Lower lobe of right lung (tissue), 2 donors: Measurements from ENCODE around the gene CREG1. TPM values are rescaled to one million over a fixed set of nuclear protein-coding genes. Genes with fewer than 3 reads are reported as not detected.
A peak's percentile ranks its signal among the peaks of the same experiment; 100 is the strongest.

Source experiments
- ATAC-seq, 2 donors: fragments of 200-7000 bp; cut with Tn5 transposase; one replicate each; pipeline ENCODE4 v1.9.1; 2020 to 2022; ENCODE audit warnings: mild to moderate bottlenecking in 2 of 2, moderate library complexity in 2 of 2
- DNase-seq: peaks from one replicate; pipeline ENCODE4 v3.0.0-alpha.2; 2020
- H3K27ac ChIP-seq: fragments of 200-600 bp; one replicate; pipeline ENCODE4 v1.8.0; 2022
- H3K27me3 ChIP-seq: fragments of 200-600 bp; one replicate; pipeline ENCODE4 v1.8.0; 2022; ENCODE audit warnings: low read depth
- H3K36me3 ChIP-seq: fragments of 200-600 bp; one replicate; pipeline ENCODE4 v1.8.0; 2022; ENCODE audit warnings: mild to moderate bottlenecking
- H3K4me1 ChIP-seq: fragments of 200-600 bp; one replicate; pipeline ENCODE4 v1.8.0; 2022
- H3K4me3 ChIP-seq: fragments of 200-600 bp; one replicate; pipeline ENCODE4 v1.8.0; 2022; ENCODE audit warnings: mild to moderate bottlenecking
- H3K9me3 ChIP-seq: fragments of 200-600 bp; one replicate; pipeline ENCODE4 v1.8.0; 2022
- CTCF ChIP-seq: fragments of 200-600 bp; IDR thresholded peaks from one replicate; pipeline ENCODE4 v1.8.0; 2022; ENCODE audit warnings: antibody characterized with exemption, mild to moderate bottlenecking
- intact Hi-C: fragments of 100-400 bp; cut with DNase I; formaldehyde crosslinking; loops from one replicate; pipeline ENCODE4 v1.11.0; 2022
- total RNA-seq: library from RNA; stranded (reverse); fragmentation: NEBNext Ultra II Directional; extraction: Animal tissue kit (Norgen Biotek cat#: 25700); gene quantifications from one replicate; pipeline ENCODE4 v1.2.1, GENCODE V29; 2021
- donor health status: DM: no; HTN: yes; CAD: no; lungs with severe emphysema.

CREG1 gene
- total RNA-seq, 1 donor from 2014 or later: 161 TPM

- Histone ChIP-seq H3K9me3 (no peaks in the 10 kb centered on the region), H3K36me3 (peaks cover 53% of the 10 kb centered on the region), H3K27ac (no peak overlapping the region), H3K4me1 (peaks cover 46% of the 10 kb centered on the region), H3K27me3 (no peaks in the 10 kb centered on the region), H3K4me3 (no peak overlapping the region)
- no peak for ATAC-seq
- intact Hi-C loops: no loop called here
- no peak for TF ChIP-seq CTCF
- no peak for DNase-seq
Observed at GRCh38 chr1:167544447-167545093, 9.0 kb downstream of the CREG1 start.

- ATAC-seq: no peak
- H3K4me3 ChIP-seq: no peak overlapping the region
- H3K27me3 ChIP-seq: no peaks in the 10 kb centered on the region
- no peak overlapping the region for H3K27ac ChIP-seq
- TF ChIP-seq CTCF: no peak
- intact Hi-C loops: no loop called here
- H3K9me3 ChIP-seq: no peaks in the 10 kb centered on the region
- H3K4me1 ChIP-seq: peaks cover 34% of the 10 kb centered on the region
- H3K36me3 ChIP-seq: peaks cover 53% of the 10 kb centered on the region
- DNase-seq: no peak
Observed at GRCh38 chr1:167543199-167543990, 10.2 kb downstream of the CREG1 start.

GRCh38 chr1:167542109-167543032 is 11.2 kb downstream of the CREG1 start:
- peaks cover 30% of the 10 kb centered on the region for H3K4me1 ChIP-seq
- TF ChIP-seq CTCF: no peak
- peaks cover 48% of the 10 kb centered on the region for H3K36me3 ChIP-seq
- H3K27me3 ChIP-seq: no peaks in the 10 kb centered on the region
- ATAC-seq (peak in 1 of 2 donors; percentile 50), DNase-seq (no peak)
- peak overlapping the region; percentile 18 for H3K27ac ChIP-seq
- no peaks in the 10 kb centered on the region for H3K9me3 ChIP-seq
- intact Hi-C loops: no loop called here
- no peak overlapping the region for H3K4me3 ChIP-seq

- Histone ChIP-seq H3K27me3 (no peaks in the 10 kb centered on the region), H3K4me1 (peaks cover 30% of the 10 kb centered on the region), H3K9me3 (no peaks in the 10 kb centered on the region), H3K27ac (no peak overlapping the region), H3K4me3 (no peak overlapping the region), H3K36me3 (peaks cover 40% of the 10 kb centered on the region)
- no peak for TF ChIP-seq CTCF
- intact Hi-C loops: no loop called here
- DNase-seq: no peak
- peak in 1 of 2 donors; percentile 52 for ATAC-seq
Observed at GRCh38 chr1:167541610-167542009, 12.0 kb downstream of the CREG1 start.

GRCh38 chr1:167541003-167541402 is 12.6 kb downstream of the CREG1 start:
- Histone ChIP-seq H3K4me1 (peaks cover 30% of the 10 kb centered on the region), H3K27ac (no peak overlapping the region), H3K9me3 (no peaks in the 10 kb centered on the region), H3K36me3 (peaks cover 34% of the 10 kb centered on the region), H3K27me3 (no peaks in the 10 kb centered on the region), H3K4me3 (no peak overlapping the region)
- ATAC-seq (no peak), DNase-seq (no peak)
- intact Hi-C loops: no loop called here
- TF ChIP-seq CTCF: no peak
